CD4-positive, CD25-positive, alpha-beta regulatory T cell (primary cell): ENCODE results near the gene C1QL1. TPM values are rescaled to one million over a fixed set of nuclear protein-coding genes. Genes with fewer than 3 reads are reported as not detected.

Source experiments
- ATAC-seq, 2 donors: fragments of 150-1000 bp; cut with Tn5 transposase; one replicate each; pipeline ENCODE4 v1.10.0; 2021; ENCODE audit warnings: low read depth in 2 of 2, moderate number of reproducible peaks in 2 of 2, moderate library complexity in 1 of 2
- DNase-seq, 3 donors: peaks; one replicate each; pipeline versions ENCODE4 v3.0.0 to v3.0.0-alpha.2; 2012 to 2022; ENCODE audit warnings: mixed read lengths in 1 of 3
- H3K27ac ChIP-seq: one replicate; pipeline ENCODE4 v1.7.0; 2013; ENCODE audit warnings: mild to moderate bottlenecking, low read length; ENCODE audit not compliant: insufficient read depth, poor library complexity, severe bottlenecking
- H3K27me3 ChIP-seq: one replicate; pipeline ENCODE4 v1.7.0; 2013; ENCODE audit warnings: low read length; ENCODE audit not compliant: control insufficient read depth, insufficient read depth
- H3K36me3 ChIP-seq: one replicate; pipeline ENCODE4 v1.7.0; 2013; ENCODE audit warnings: mild to moderate bottlenecking, low read length, moderate library complexity; ENCODE audit not compliant: control insufficient read depth, insufficient read depth
- H3K4me1 ChIP-seq: 2 replicates; pipeline ENCODE4 v1.7.0; 2013; ENCODE audit warnings: mild to moderate bottlenecking, low read length; ENCODE audit not compliant: insufficient read depth, control insufficient read depth, poor library complexity, severe bottlenecking
- H3K4me3 ChIP-seq: one replicate; pipeline ENCODE4 v1.7.0; 2013; ENCODE audit warnings: low read depth, mild to moderate bottlenecking, low read length, moderate library complexity
- H3K9me3 ChIP-seq, 2 experiments: 1 replicate in 1 of 2; 2 replicates in 1 of 2; pipeline ENCODE4 v1.7.0; 2013; ENCODE audit warnings: low read length in 2 of 2, mild to moderate bottlenecking in 1 of 2, moderate library complexity in 1 of 2; ENCODE audit not compliant: control insufficient read depth in 2 of 2
- H3K27ac Mint-ChIP-seq, 3 donors: one replicate each; pipeline ENCODE4 v1.8.0; 2020 to 2022; ENCODE audit warnings: mild to moderate bottlenecking in 3 of 3, mixed read lengths in 3 of 3, moderate library complexity in 2 of 3
- H3K27me3 Mint-ChIP-seq: one replicate; pipeline ENCODE4 v1.8.0; 2022; ENCODE audit warnings: mild to moderate bottlenecking, mixed read lengths
- H3K36me3 Mint-ChIP-seq: one replicate; pipeline ENCODE4 v1.8.0; 2020; ENCODE audit warnings: mixed read lengths
- H3K4me1 Mint-ChIP-seq, 4 donors: one replicate each; pipeline ENCODE4 v1.8.0; 2020 to 2022; ENCODE audit warnings: mixed read lengths in 4 of 4, mild to moderate bottlenecking in 1 of 4
- H3K4me3 Mint-ChIP-seq, 4 donors: one replicate each; pipeline ENCODE4 v1.8.0; 2020 to 2022; ENCODE audit warnings: mild to moderate bottlenecking in 4 of 4, mixed read lengths in 4 of 4, moderate library complexity in 3 of 4
- H3K9me3 Mint-ChIP-seq, 7 donors: one replicate each; pipeline ENCODE4 v1.8.0; 2020 to 2022; ENCODE audit warnings: mixed read lengths in 7 of 7, mild to moderate bottlenecking in 3 of 7, moderate library complexity in 2 of 7
- polyA plus RNA-seq, 4 donors: library from polyadenylated mRNA; unstranded; fragments of 300-500 nt; fragmentation: Illumina TruSeq; gene quantifications; one replicate each; pipeline ENCODE4 v1.2.3, GENCODE V29; 2021
- total RNA-seq: library from RNA; stranded (reverse); gene quantifications from one replicate; pipeline ENCODE4 v1.2.3, GENCODE V29; 2022

The C1QL1 gene
- total and polyA plus RNA-seq, 5 donors from 2014 or later = not detected

DNA sequence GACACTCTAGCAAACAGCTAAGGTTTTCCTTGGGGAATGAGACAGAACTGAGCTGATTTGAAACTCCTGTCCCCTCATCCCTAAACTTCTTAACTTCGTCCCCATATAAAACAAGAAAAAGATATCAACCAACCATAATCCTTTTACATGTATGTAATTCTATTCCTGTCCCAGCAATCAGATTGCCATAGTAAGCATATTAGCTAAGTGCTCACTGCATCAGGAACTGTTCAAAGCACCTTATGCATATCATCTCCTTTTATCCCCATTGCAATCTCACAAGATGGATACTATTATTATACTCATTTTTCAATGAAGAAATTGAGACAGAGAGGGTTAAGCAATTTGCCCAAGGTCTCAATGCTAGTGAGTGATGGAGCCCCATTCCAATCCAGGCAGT is 27.3 kb downstream of the C1QL1 start:
- DNase-seq (no peak), ATAC-seq (no peak)
- H3K36me3 Mint-ChIP-seq = no peaks in the 10 kb centered on the region
- Histone ChIP-seq H3K9me3 (no peaks in the 10 kb centered on the region), H3K27me3 (no peaks in the 10 kb centered on the region), H3K36me3 (no peaks in the 10 kb centered on the region), H3K4me3 (no peak overlapping the region), H3K4me1 (peaks cover 15% of the 10 kb centered on the region), H3K27ac (no peak overlapping the region)
- H3K27ac Mint-ChIP-seq = no peak overlapping the region
- peaks cover 0 to 17% (median 11%) of the 10 kb centered on the region in 4 donors for H3K4me1 Mint-ChIP-seq
- no peak overlapping the region for H3K4me3 Mint-ChIP-seq
- no peaks in the 10 kb centered on the region for H3K27me3 Mint-ChIP-seq
- H3K9me3 Mint-ChIP-seq = peaks cover 0 to 2% (median 0%) of the 10 kb centered on the region in 7 donors

DNA sequence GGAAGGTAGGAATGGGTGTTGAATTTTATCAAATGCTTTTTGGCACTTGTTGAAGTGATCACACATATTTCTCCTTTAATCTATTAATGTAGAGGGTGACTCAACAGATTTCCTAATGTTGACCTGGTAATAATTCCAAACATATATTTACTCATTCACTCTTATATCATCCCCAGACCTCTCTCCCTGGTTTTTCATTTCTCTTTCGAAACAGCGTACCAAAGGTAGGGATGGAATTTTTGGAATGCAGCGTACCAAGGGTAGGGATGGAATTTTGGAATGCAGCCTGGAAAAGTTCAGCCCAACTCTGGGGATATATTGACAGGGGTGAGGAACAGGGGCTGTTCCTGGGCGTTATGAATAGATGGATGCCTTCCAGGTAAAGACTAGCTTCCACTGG is 27.8 kb downstream of the C1QL1 start:
- Histone ChIP-seq H3K27ac (no peak overlapping the region), H3K9me3 (no peaks in the 10 kb centered on the region), H3K4me1 (peaks cover 15% of the 10 kb centered on the region), H3K36me3 (no peaks in the 10 kb centered on the region), H3K27me3 (no peaks in the 10 kb centered on the region), H3K4me3 (no peak overlapping the region)
- DNase-seq (no peak), ATAC-seq (no peak)
- Mint-ChIP-seq H3K27me3 (no peaks in the 10 kb centered on the region), H3K4me1 (peaks cover 0 to 17% (median 11%) of the 10 kb centered on the region in 4 donors), H3K4me3 (no peak overlapping the region), H3K27ac (no peak overlapping the region), H3K9me3 (peaks cover 0 to 2% (median 0%) of the 10 kb centered on the region in 7 donors), H3K36me3 (no peaks in the 10 kb centered on the region)

GRCh38 chr17:44935116-44935515 is 33.0 kb downstream of the C1QL1 start:
- H3K4me1 Mint-ChIP-seq = peaks cover 0 to 11% (median 2%) of the 10 kb centered on the region in 4 donors
- H3K27me3 ChIP-seq = no peaks in the 10 kb centered on the region
- H3K4me1 ChIP-seq = no peaks in the 10 kb centered on the region
- H3K27me3 Mint-ChIP-seq = no peaks in the 10 kb centered on the region
- peak overlapping the region in 1 of 3 donors; percentile 36 for H3K27ac Mint-ChIP-seq
- no peak overlapping the region for H3K4me3 Mint-ChIP-seq
- DNase-seq (no peak), ATAC-seq (no peak)
- no peak overlapping the region for H3K27ac ChIP-seq
- no peak overlapping the region for H3K4me3 ChIP-seq
- no peaks in the 10 kb centered on the region for H3K36me3 Mint-ChIP-seq
- H3K36me3 ChIP-seq = no peaks in the 10 kb centered on the region
- no peaks in the 10 kb centered on the region for H3K9me3 ChIP-seq
- H3K9me3 Mint-ChIP-seq = peaks cover 0 to 2% (median 0%) of the 10 kb centered on the region in 7 donors

- Mint-ChIP-seq H3K4me1 (peaks cover 0 to 11% (median 2%) of the 10 kb centered on the region in 4 donors), H3K36me3 (no peaks in the 10 kb centered on the region), H3K27ac (peak overlapping the region in 1 of 3 donors; percentile 36), H3K27me3 (no peaks in the 10 kb centered on the region), H3K4me3 (no peak overlapping the region), H3K9me3 (peaks cover 0 to 2% (median 0%) of the 10 kb centered on the region in 7 donors)
- H3K27ac ChIP-seq = no peak overlapping the region
- H3K27me3 ChIP-seq = no peaks in the 10 kb centered on the region
- H3K9me3 ChIP-seq = no peaks in the 10 kb centered on the region
- H3K4me3 ChIP-seq = no peak overlapping the region
- ATAC-seq = no peak
- no peak for DNase-seq
- H3K36me3 ChIP-seq = no peaks in the 10 kb centered on the region
- H3K4me1 ChIP-seq = no peaks in the 10 kb centered on the region
Measured at GRCh38 chr17:44934745-44935105, 33.4 kb downstream of the C1QL1 start.

DNA sequence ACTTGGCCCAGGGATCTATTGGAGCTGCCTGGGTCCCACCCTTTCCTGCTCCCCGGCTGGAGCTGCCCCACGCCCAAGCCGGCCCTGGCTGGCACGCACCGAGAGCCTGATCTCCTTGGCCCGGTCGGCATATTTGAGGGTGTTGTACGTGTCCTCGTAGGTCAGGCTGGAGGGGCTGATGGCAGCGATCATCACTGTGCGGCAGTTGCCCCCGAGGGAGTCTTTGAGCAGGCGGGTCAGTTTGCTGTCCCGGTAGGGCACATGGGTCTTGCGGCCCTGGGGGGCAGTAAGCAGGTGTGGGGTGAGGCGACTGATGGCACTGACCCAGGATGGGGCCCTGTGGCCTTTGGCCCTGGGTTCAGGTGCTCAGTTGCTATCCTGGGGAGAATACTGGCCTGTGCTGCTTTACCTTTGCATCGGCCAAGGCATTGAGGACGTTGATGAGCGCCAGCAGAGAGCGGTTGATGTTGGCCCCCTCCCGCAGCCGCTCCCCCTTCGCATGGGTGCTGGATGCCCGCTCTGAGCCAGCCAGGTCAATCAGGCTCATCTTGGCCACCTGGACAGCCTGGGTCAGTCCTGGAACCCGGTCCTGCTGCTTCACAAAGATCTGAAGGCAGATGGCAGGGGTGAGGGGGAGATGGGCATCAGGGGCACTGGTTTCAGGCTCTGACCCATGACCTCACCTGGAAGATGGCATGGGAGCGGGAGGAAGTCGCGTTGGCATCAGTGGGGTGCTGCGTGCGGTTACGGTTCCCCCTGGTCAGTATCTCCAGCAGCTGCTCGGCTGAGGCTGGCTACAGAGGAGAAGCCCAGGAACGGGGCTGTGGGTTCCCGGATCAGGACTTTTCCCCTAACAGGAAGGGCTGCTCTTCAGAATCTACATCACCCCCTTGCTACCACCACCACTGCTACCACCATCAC is 34.0 kb downstream of the C1QL1 start:
- ATAC-seq (no peak), DNase-seq (no peak)
- Mint-ChIP-seq H3K4me3 (no peak overlapping the region), H3K36me3 (no peaks in the 10 kb centered on the region), H3K27me3 (no peaks in the 10 kb centered on the region), H3K9me3 (peaks cover 0 to 2% (median 0%) of the 10 kb centered on the region in 7 donors), H3K4me1 (peaks cover 0 to 8% (median 2%) of the 10 kb centered on the region in 4 donors), H3K27ac (no peak overlapping the region)
- no peaks in the 10 kb centered on the region for H3K4me1 ChIP-seq
- no peaks in the 10 kb centered on the region for H3K9me3 ChIP-seq
- no peaks in the 10 kb centered on the region for H3K36me3 ChIP-seq
- no peaks in the 10 kb centered on the region for H3K27me3 ChIP-seq
- H3K4me3 ChIP-seq = no peak overlapping the region
- H3K27ac ChIP-seq = no peak overlapping the region

GRCh38 chr17:44932787-44933097 is 35.4 kb downstream of the C1QL1 start:
- H3K36me3 ChIP-seq = no peaks in the 10 kb centered on the region
- no peak for DNase-seq
- Mint-ChIP-seq H3K27ac (no peak overlapping the region), H3K9me3 (no peaks in the 10 kb centered on the region), H3K27me3 (no peaks in the 10 kb centered on the region), H3K4me3 (no peak overlapping the region), H3K36me3 (no peaks in the 10 kb centered on the region), H3K4me1 (peaks cover 0 to 8% (median 2%) of the 10 kb centered on the region in 4 donors)
- ATAC-seq = no peak
- H3K27ac ChIP-seq = no peak overlapping the region
- no peaks in the 10 kb centered on the region for H3K27me3 ChIP-seq
- H3K4me1 ChIP-seq = no peaks in the 10 kb centered on the region
- H3K9me3 ChIP-seq = no peaks in the 10 kb centered on the region
- H3K4me3 ChIP-seq = no peak overlapping the region

DNA sequence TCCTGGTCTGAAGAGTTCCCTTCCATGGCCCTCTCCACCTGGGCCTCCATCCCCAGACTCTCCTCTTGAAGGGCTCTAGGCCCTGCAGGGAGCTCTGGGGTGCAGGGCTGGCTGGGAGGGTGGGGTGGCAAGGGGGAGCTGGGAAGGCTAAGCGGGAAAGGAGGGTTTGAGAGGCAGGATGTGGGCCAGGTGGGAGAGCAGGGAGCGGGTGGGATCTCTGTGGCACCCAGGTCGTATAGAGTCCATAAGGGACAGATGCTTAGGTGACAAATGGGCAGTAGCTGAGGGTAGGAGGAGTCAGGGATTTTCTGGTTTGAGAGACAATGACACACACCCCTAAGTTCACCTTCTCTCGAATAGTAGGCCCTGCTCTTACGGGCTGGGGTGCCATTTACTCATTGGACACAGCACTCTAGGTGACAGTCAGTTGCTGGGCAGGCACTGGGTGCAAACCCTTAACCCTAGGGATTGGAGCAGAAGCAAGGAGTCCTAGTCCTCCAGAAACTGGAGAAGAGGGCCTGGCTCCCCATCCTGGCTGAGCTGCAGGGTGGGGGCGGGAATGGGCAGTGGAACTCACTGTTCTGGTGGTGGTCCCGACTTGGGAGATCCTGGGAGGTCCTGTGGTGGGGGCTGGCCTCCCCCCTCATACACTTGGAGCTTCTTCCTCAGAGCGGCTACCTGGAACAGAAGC is 35.9 kb downstream of the C1QL1 start:
- no peaks in the 10 kb centered on the region for H3K9me3 Mint-ChIP-seq
- no peaks in the 10 kb centered on the region for H3K27me3 ChIP-seq
- no peak overlapping the region for H3K4me3 ChIP-seq
- no peaks in the 10 kb centered on the region for H3K9me3 ChIP-seq
- ATAC-seq (no peak), DNase-seq (no peak)
- no peaks in the 10 kb centered on the region for H3K36me3 ChIP-seq
- no peaks in the 10 kb centered on the region for H3K4me1 ChIP-seq
- no peaks in the 10 kb centered on the region for H3K27me3 Mint-ChIP-seq
- peaks cover 0 to 6% (median 2%) of the 10 kb centered on the region in 4 donors for H3K4me1 Mint-ChIP-seq
- H3K4me3 Mint-ChIP-seq = no peak overlapping the region
- peak overlapping the region in 1 of 3 donors; percentile 59 for H3K27ac Mint-ChIP-seq
- no peaks in the 10 kb centered on the region for H3K36me3 Mint-ChIP-seq
- H3K27ac ChIP-seq = no peak overlapping the region
